GM23248 (cell line): ENCODE results near the gene TRIM65.

Experiments used
- EZH2 ChIP-seq: fragments of 200-600 bp; sonication (generic); IDR thresholded peaks from 2 replicates; pipeline ENCODE4 v1.6.1; 2018; ENCODE audit warnings: antibody characterized with exemption, mild to moderate bottlenecking; ENCODE audit not compliant: insufficient read depth, poor library complexity, severe bottlenecking
- EZH2phosphoT487 ChIP-seq: fragments of 200-600 bp; sonication (generic); IDR thresholded peaks from 2 replicates; pipeline ENCODE4 v1.6.1; 2018; ENCODE audit warnings: antibody characterized with exemption, moderate library complexity, mild to moderate bottlenecking, low read depth; ENCODE audit not compliant: insufficient read depth

- TF ChIP-seq EZH2 (no peak), EZH2phosphoT487 (no peak)
Observed at GRCh38 chr17:75917917-75918445, 21.2 kb upstream of the TRIM65 start.
